Measurements from ENCODE around the gene DNAL1. TPM values are rescaled to one million over a fixed set of nuclear protein-coding genes. Genes with fewer than 3 reads are reported as not detected.

The DNAL1 gene
- polyA plus RNA-seq, 2 of the 4 experiments (the other 2 are of a cell fraction), result 8.3 to 16.3 TPM

GRCh38 chr14:73723797-73724661 lies 79.2 kb downstream of the DNAL1 start (continued):
- TF ChIP-seq FOSL2 (IDR thresholded peaks at IDR 0.05), result no peak
- peak; percentile 22; the same call in 1 of the 2 replicates for TF ChIP-seq FOSL2 (CRISPR knock-in tag; IDR thresholded peaks at IDR 0.05)
- no peak for TF ChIP-seq SREBF2 (IDR thresholded peaks at IDR 0.05)
- TF ChIP-seq, protein P1, sequence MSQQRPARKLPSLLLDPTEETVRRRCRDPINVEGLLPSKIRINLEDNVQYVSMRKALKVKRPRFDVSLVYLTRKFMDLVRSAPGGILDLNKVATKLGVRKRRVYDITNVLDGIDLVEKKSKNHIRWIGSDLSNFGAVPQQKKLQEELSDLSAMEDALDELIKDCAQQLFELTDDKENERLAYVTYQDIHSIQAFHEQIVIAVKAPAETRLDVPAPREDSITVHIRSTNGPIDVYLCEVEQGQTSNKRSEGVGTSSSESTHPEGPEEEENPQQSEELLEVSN (IDR thresholded peaks at IDR 0.05; ENCODE audit: borderline replicate concordance, low read depth), result no peak
- TF ChIP-seq KDM5A (IDR thresholded peaks at IDR 0.05), result no peak
- TF ChIP-seq HDAC2 (IDR thresholded peaks at IDR 0.05), result no peak
- no peak for TF ChIP-seq POLR2AphosphoS2 (conservative IDR thresholded peaks at IDR 0.05; ENCODE audit: low read length)
- TF ChIP-seq ZSCAN20 (CRISPR knock-in tag; IDR thresholded peaks at IDR 0.05), result no peak
- TF ChIP-seq, protein P2, sequence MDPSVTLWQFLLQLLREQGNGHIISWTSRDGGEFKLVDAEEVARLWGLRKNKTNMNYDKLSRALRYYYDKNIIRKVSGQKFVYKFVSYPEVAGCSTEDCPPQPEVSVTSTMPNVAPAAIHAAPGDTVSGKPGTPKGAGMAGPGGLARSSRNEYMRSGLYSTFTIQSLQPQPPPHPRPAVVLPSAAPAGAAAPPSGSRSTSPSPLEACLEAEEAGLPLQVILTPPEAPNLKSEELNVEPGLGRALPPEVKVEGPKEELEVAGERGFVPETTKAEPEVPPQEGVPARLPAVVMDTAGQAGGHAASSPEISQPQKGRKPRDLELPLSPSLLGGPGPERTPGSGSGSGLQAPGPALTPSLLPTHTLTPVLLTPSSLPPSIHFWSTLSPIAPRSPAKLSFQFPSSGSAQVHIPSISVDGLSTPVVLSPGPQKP (IDR thresholded peaks at IDR 0.05; ENCODE audit: low read depth, low read length), result no peak
- TF ChIP-seq ZFP36 (IDR thresholded peaks at IDR 0.05; ENCODE audit: borderline replicate concordance, partially characterized antibody), result no peak
- TF ChIP-seq FOSB (CRISPR knock-in tag; IDR thresholded peaks at IDR 0.05), result no peak
- TF ChIP-seq CTCF (IDR thresholded peaks at IDR 0.05), result peak; percentile 23; the same call in 2 of the 3 replicates
- TF ChIP-seq BHLHE40 (IDR thresholded peaks at IDR 0.05; ENCODE audit: low read depth, low read length), result no peak
- TF ChIP-seq EHMT2 (IDR thresholded peaks at IDR 0.05; ENCODE audit: low read depth), result no peak
- 0 out of 5 replicates have a peak, but pooled peaks have one; percentile 33 to 47 for TF ChIP-seq JUN (IDR thresholded peaks at IDR 0.05)
- no peak for TF ChIP-seq JUNB (IDR thresholded peaks at IDR 0.05)
- no peak for TF ChIP-seq HOXB13 (CRISPR knock-in tag; IDR thresholded peaks at IDR 0.05; ENCODE audit: low read depth)
- TF ChIP-seq, protein P3, sequence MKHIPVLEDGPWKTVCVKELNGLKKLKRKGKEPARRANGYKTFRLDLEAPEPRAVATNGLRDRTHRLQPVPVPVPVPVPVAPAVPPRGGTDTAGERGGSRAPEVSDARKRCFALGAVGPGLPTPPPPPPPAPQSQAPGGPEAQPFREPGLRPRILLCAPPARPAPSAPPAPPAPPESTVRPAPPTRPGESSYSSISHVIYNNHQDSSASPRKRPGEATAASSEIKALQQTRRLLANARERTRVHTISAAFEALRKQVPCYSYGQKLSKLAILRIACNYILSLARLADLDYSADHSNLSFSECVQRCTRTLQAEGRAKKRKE (CRISPR knock-in tag; IDR thresholded peaks at IDR 0.05; ENCODE audit: low read depth), result no peak
- TF ChIP-seq MYC (IDR thresholded peaks at IDR 0.05; ENCODE audit: borderline replicate concordance, low read length), result no peak
- TF ChIP-seq, protein P4, sequence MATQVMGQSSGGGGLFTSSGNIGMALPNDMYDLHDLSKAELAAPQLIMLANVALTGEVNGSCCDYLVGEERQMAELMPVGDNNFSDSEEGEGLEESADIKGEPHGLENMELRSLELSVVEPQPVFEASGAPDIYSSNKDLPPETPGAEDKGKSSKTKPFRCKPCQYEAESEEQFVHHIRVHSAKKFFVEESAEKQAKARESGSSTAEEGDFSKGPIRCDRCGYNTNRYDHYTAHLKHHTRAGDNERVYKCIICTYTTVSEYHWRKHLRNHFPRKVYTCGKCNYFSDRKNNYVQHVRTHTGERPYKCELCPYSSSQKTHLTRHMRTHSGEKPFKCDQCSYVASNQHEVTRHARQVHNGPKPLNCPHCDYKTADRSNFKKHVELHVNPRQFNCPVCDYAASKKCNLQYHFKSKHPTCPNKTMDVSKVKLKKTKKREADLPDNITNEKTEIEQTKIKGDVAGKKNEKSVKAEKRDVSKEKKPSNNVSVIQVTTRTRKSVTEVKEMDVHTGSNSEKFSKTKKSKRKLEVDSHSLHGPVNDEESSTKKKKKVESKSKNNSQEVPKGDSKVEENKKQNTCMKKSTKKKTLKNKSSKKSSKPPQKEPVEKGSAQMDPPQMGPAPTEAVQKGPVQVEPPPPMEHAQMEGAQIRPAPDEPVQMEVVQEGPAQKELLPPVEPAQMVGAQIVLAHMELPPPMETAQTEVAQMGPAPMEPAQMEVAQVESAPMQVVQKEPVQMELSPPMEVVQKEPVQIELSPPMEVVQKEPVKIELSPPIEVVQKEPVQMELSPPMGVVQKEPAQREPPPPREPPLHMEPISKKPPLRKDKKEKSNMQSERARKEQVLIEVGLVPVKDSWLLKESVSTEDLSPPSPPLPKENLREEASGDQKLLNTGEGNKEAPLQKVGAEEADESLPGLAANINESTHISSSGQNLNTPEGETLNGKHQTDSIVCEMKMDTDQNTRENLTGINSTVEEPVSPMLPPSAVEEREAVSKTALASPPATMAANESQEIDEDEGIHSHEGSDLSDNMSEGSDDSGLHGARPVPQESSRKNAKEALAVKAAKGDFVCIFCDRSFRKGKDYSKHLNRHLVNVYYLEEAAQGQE (IDR thresholded peaks at IDR 0.05), result no peak
- TF ChIP-seq NR3C1 (IDR thresholded peaks at IDR 0.05), result no peak
- no peak for TF ChIP-seq TP53 (CRISPR knock-in tag; IDR thresholded peaks at IDR 0.05)
- TF ChIP-seq CBX8 (IDR thresholded peaks at IDR 0.05), result no peak
- TF ChIP-seq ESRRA (IDR thresholded peaks at IDR 0.05; ENCODE audit: borderline replicate concordance, low read length), result no peak
- 0 out of 3 replicates have a peak, but pooled peaks have one; percentile 3 for TF ChIP-seq SMC3 (IDR thresholded peaks at IDR 0.05)
- peak in 1 of 2 experiments; percentile 24; a peak in 1 of 5 replicates for TF ChIP-seq RAD21 (conservative IDR thresholded peaks at IDR 0.05 in 1 of 2, IDR thresholded peaks at IDR 0.05 in 1 of 2)
- TF ChIP-seq RARB (CRISPR knock-in tag; IDR thresholded peaks at IDR 0.05), result no peak
- TF ChIP-seq, protein P5, sequence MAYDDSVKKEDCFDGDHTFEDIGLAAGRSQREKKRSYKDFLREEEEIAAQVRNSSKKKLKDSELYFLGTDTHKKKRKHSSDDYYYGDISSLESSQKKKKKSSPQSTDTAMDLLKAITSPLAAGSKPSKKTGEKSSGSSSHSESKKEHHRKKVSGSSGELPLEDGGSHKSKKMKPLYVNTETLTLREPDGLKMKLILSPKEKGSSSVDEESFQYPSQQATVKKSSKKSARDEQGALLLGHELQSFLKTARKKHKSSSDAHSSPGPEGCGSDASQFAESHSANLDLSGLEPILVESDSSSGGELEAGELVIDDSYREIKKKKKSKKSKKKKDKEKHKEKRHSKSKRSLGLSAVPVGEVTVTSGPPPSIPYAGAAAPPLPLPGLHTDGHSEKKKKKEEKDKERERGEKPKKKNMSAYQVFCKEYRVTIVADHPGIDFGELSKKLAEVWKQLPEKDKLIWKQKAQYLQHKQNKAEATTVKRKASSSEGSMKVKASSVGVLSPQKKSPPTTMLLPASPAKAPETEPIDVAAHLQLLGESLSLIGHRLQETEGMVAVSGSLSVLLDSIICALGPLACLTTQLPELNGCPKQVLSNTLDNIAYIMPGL (CRISPR knock-in tag; IDR thresholded peaks at IDR 0.05; ENCODE audit: borderline replicate concordance), result no peak
- peak; percentile 47 for TF ChIP-seq MAX (IDR thresholded peaks at IDR 0.05)

Measured in A549 (cell line).